GM12801 (cell line): ENCODE data around the gene FBXO31.

Experiments used
- CTCF ChIP-seq: IDR thresholded peaks from one replicate; pipeline ENCODE4 v1.5.1; 2011; ENCODE audit warnings: control low read depth; ENCODE audit not compliant: insufficient read length; ENCODE audit errors: extremely low read depth

FBXO31 gene

GRCh38 chr16:87297407-87297806, 86.2 kb downstream of the FBXO31 start:
- no peak for TF ChIP-seq CTCF

DNA sequence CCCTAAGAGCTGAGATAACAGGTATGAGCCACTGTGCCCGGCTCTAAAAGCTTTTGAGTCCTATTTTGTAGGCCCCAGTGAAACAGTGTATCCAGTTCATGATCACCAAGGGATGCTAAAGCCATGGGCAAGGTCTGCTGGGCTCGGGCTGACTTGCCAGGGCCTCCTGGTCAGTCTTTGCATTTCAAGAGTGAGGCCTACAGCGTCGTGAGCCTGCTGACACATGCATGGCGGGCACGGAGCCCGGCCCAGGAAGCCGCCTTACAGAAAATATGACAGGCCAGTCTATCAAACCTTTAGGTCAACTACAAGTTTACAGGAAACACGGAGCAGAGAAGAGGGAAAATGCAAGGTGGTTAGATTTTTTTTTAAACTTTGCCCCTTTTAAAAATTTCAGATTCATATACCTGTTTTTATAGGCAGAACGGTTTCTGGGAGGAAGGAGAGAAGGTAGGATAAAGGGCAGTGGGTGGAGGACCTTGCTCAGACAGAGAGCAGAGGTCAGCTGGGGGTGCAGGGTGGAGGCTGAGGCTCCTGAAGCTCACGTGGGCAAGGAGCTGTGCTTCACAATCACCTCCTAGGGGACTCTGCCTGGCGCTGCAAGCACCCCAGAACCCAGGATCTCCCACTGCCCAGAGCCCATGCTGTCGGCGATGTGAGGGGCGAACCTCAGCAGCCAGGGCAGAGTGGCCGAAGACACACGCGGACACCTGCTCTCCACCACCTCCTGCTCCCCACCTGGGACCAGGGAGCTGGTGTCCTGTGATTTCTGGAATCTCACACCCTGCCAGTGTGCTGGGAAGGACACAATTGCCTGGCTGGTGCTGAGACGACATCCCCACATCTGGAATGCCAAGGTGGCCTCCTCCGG, 87.7 kb downstream of the FBXO31 start:
- TF ChIP-seq CTCF, result no peak

- no peak for TF ChIP-seq CTCF
Measured at GRCh38 chr16:87295259-87295658, 88.3 kb downstream of the FBXO31 start.

- TF ChIP-seq CTCF, result no peak
Measured at GRCh38 chr16:87293990-87294389, 89.6 kb downstream of the FBXO31 start.

DNA sequence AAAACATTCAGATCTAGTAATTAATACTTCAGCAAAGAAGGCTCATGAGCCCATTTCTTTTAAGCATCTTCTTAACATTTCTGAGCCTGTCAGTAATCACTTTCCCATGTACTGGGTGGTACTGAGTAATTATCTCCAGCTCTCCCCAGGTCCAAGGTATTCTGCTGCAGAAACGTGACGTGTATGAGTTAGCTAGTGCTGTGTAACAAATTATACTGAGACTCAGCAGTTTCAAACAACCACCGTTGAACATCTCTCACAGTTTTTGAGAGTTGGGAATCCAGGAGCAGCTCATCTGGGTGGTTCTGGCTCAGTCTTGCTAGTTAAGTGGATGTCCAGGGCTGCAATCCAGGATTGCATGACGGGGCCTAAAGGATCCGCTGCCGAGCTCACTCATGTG, 91.6 kb downstream of the FBXO31 start:
- TF ChIP-seq CTCF, result no peak

- TF ChIP-seq CTCF, result no peak
Measured at GRCh38 chr16:87288753-87289362, 94.7 kb downstream of the FBXO31 start.

DNA sequence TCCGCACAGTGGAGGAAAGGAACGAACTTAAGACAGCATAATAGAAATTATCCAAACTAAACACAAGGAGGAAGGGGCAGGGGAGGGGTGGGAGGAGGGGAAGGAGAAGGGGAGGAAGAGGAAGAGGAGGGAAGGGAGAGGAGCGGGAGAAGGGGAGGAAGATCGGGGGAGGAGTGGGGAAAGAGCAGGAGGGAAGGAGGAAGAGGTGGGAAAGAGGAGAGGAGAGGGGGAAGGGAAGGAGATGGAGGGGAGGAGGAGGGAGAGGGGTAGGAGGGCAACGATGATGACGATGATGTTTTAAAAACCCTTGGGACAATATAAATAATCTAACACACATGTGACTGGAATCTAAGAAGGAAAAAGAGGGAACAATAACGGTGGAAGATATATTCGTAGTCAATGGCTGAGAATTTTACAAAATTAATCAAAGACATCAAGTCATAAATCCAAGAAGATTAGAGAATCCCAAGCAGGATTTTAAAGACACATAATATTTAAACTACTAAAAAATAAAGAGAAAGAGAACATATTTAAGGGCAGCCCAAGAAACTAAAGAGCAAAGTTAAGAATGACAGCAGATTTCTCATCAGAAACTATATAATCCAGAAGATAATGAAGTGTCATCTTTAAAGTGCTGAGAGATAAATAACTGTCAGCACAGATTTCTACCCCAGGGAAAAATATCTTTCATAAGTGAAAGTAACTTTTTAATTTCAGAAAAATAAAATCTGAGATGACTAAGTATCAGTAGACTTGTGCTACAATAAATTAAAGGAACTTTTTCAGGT, 96.5 kb downstream of the FBXO31 start:
- no peak for TF ChIP-seq CTCF
